Measurements from ENCODE around the gene HSF4.

DNA sequence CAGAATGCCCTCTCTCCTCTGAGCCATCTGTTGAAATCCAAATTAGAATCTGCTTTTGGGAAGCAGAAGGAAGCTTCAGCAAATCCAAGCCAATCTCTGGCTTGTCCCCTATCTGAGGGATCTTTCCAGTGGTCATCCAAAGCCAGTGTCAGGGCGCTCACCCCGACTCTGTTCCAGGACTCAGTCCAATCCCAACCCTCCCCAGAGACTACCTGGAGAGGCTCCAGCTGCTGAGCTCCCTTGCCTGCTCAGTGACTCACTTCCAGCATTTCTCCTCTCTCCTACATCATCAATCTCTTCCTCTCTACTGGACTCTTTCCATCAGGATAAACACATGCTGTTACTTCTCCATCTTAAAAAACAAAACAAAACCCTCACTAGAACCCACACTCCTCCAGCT lies 16.8 kb downstream of the HSF4 start:
- TF ChIP-seq, protein P1, sequence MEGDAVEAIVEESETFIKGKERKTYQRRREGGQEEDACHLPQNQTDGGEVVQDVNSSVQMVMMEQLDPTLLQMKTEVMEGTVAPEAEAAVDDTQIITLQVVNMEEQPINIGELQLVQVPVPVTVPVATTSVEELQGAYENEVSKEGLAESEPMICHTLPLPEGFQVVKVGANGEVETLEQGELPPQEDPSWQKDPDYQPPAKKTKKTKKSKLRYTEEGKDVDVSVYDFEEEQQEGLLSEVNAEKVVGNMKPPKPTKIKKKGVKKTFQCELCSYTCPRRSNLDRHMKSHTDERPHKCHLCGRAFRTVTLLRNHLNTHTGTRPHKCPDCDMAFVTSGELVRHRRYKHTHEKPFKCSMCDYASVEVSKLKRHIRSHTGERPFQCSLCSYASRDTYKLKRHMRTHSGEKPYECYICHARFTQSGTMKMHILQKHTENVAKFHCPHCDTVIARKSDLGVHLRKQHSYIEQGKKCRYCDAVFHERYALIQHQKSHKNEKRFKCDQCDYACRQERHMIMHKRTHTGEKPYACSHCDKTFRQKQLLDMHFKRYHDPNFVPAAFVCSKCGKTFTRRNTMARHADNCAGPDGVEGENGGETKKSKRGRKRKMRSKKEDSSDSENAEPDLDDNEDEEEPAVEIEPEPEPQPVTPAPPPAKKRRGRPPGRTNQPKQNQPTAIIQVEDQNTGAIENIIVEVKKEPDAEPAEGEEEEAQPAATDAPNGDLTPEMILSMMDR (conservative IDR thresholded peaks at IDR 0.05), result no peak
- no peak for TF ChIP-seq ZFX (IDR thresholded peaks at IDR 0.05)

All from C4-2B (cell line).